Suppressor macrophage treated with lipopolysaccharide for 1 hour (primary cell): ENCODE measurements around the gene ZKSCAN5.
A peak's percentile ranks its signal among the peaks of the same experiment; 100 is the strongest.

Source experiments
- DNase-seq, 3 donors: peaks; one replicate each; pipeline ENCODE4 v3.0.0-alpha.2; 2020 to 2022

The ZKSCAN5 gene

DNA sequence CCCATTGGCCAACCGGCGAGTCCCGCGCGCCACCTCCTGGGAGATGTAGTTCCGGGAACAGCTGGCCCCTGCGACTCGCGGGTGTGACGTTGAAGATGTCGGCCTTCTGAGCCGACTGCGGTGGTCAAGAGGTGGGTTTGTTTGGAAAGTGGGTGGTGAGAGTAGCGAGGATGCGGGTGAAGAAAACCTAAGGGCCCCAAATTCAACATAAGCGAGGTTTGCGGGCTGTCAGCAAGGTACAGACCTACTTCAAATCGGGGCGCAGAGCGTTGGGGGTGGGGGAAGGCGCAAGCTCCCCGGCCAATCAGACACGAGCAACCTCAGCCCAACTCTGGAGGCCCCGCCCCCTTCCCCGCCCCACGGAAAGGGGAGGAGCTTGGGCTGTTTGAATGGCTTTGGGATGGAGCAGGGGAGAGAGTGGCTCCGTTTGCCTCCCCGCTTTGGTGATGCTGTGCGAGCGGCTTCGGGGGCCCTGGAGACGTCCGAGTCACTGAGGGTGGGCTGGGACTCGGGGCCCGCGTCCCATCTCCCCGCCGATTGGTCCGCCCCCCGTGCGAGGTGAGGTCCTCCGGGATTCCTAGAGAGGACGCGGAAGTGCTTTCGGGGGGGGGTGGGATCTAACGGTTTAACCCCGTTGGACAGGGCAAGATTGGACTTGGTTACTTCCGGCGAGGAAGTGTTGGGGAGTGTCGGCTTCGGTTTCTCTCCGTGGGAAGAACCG lies at the start of gene ZKSCAN5:
Gene ZKSCAN5, plus strand, starts transcription at position 60 of the 721 bp plus-strand sequence. CDS start 1,383 bp downstream, outside the sequence.
- DNase-seq = peak; percentile 94 to 99 (median 99)

- no peak for DNase-seq
Observed at GRCh38 chr7:99455874-99456273, 48.6 kb upstream of the ZKSCAN5 start.

DNA sequence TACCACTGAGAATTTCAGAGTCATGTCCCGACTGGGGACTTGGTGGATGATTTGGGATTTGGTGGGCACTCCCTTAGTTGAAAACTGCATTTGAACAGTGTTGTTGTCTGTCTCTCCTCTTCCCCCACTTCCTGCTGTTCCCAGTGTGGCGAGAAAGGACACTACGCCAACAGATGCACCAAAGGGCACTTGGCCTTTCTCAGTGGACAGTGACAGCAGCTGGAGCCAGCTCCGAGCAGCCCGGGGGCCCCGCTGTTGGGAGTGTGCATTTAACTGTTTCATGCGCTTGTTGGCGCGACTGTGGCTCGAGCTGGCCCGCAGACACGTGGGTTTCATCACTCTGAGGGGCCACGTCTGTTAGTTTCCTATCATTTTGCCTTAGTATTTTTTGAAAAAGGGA lies 48.2 kb upstream of the ZKSCAN5 start:
- DNase-seq = no peak

GRCh38 chr7:99457050-99457649 lies 47.3 kb upstream of the ZKSCAN5 start:
- no peak for DNase-seq

DNA sequence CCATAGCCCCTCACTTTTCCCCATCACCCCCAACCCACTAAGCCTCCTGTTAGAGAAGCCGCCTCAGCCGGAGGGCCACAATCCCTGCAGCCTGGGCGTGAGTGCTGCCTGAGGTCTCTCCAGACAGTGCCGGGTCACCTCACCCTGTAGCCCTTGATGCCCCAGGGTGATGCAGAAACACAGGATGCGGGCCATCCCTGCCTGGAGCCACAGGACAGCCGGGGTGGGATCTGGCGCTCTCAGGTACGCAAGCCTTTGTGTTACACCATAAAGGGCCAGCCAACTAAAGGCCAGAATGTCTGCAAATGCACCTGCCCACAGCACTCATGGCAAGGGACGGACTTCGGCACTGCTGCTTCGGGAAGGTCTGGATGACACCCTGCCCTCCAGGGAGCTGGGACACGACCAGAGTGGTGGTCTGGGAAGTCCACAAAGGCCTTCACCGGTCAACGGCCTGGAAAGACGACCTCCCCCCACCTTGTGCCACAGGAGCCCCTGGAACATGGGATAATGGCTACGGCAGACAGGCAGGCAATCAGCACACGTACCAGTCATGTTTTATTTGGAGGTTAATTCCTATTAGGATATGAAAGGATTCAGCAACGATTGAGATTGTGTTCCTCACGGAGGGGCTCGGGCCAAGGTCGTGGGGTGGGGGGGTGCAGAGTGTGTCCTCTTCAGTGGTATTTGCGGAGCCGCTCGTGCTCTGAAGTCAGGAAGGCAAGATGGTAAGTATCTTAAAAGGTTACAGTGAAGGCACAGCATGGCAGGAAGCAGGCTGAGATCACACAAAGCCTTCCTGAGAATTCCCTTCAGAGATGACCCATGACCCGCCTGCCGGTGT lies 46.6 kb upstream of the ZKSCAN5 start:
- DNase-seq = no peak

- peak; percentile 27 to 39 (median 34) for DNase-seq
Observed at GRCh38 chr7:99459087-99459486, 45.4 kb upstream of the ZKSCAN5 start.

- no peak for DNase-seq
Observed at GRCh38 chr7:99460651-99461050, 43.8 kb upstream of the ZKSCAN5 start.

- DNase-seq = no peak
Observed at GRCh38 chr7:99461221-99461620, 43.2 kb upstream of the ZKSCAN5 start.

GRCh38 chr7:99465421-99465768 lies 39.1 kb upstream of the ZKSCAN5 start:
- no peak for DNase-seq

DNA sequence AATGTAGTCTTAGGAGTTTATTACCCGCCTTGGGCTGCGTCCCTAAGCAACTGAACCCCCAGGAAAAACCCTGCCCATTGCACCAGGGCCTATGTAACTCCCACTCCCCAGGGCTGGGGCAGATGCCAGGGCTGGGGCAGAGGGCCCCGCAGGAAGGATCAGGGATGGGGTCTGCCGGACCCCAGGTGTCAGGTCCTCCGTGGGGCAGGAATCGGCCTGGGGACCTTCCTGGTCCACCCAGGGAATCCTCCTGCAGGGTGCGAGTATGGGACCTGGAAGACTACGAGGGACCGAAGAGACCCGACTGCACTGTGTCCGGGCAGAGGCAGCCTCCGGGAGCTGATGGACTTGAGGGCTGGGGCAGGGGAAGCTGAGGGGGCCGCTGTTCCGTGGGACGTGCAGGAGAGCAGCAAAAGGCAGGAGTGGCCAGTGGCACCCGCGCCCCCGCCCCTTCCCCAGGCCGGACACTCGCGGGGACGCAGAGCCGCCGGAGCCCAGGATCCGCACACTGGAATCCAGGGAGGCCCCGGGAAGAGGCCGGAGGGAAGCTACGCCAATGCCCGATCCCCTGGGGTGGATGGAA lies 36.0 kb upstream of the ZKSCAN5 start:
- no peak for DNase-seq

DNA sequence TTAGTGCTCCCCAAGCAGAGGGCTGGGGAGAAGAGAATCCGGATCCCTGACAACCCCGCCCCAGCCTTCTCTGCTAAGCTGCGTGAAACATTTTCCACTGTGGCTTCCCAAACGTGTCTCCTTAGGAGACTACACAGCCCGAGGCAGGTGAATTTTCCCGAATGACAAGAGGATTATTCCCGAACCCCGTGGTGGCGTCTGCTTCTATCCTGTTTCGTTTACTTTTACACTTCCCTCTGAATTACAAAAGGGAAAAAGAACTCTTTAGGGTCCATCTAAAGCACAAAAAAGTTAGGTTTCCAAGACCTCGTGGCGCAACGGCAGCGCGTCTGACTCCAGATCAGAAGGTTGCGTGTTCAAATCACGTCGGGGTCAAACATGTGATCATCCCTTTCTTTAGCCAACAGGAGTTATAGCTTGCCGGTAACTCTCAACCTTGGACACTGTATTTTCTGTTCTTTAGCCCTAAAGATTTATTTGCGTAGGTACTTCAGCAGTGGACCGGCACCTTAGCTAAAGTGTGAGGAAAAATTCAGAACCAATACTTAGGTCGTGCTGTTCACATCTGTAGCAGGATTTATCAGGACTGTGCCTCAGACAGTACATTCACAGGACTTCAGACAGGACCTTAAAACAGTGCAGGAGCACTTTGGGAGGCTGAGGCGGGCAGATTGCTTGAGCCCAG lies 34.9 kb upstream of the ZKSCAN5 start:
- DNase-seq = no peak

GRCh38 chr7:99472561-99473314 lies 31.7 kb upstream of the ZKSCAN5 start, which contains the start of gene ZNF789:
Gene ZNF789, plus strand, starts transcription at chr7:99472890. Its CDS starts 3,567 bp downstream, at chr7:99476457.
- peak; percentile 98 to 99 (median 98) for DNase-seq

DNA sequence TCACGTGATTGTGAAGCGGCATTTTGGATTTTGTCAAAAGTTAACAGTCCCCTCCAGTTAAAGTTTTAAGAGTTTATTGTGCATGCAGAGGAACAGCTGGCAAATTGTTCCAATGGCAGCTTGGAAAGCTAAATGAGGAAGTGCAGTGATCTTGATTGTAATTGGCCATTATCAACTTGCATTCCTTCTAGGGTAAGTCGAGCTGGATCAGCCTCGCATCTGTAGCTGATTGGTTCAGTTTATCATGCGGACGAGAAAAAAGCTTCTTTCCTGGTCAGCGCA lies 31.2 kb upstream of the ZKSCAN5 start:
- DNase-seq = peak; percentile 70 to 87 (median 74)

DNA sequence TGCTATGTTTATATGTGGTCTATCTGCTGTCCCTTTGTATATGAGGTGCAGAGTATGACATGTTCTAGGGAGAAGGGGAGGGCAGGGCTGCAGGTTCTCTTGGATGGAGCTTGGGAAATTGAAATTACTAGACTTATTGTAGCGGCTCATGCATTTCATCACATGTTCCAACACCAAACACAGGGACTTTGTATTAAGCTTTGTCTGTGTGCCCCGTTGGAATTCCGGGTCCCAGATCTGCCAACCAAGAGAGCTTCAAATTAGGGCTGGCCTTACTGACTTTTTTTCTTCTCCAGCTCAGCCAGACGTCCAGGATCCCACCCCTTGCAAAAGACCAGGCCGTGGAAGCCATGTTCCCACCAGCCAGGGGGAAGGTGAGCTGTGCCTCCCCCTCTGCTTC lies 28.4 kb upstream of the ZKSCAN5 start:
- no peak for DNase-seq

- peak in 2 of 3 donors; percentile 15 to 21 for DNase-seq
Observed at GRCh38 chr7:99478464-99479440, 25.7 kb upstream of the ZKSCAN5 start.

- no peak for DNase-seq
Observed at GRCh38 chr7:99485094-99485493, 19.4 kb upstream of the ZKSCAN5 start.

DNA sequence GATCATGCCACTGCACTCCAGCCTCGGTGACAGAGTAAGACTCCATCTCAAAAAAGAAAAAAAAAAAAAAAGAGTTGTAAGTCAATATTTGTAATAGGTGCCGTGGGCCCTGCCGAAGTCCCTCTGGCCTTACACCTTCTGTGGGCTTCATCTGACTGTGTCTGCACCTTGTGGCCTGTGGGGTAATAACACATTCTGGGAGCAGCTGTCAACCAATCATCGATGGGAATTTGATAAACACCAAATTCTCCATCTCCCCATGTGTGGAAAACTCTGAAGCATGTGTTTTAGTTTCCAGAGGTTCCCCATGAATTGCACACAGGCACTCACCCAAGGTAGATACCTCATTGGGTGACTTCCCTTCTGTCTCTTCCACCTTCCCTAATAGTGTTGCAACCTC lies 15.2 kb upstream of the ZKSCAN5 start:
- no peak for DNase-seq

DNA sequence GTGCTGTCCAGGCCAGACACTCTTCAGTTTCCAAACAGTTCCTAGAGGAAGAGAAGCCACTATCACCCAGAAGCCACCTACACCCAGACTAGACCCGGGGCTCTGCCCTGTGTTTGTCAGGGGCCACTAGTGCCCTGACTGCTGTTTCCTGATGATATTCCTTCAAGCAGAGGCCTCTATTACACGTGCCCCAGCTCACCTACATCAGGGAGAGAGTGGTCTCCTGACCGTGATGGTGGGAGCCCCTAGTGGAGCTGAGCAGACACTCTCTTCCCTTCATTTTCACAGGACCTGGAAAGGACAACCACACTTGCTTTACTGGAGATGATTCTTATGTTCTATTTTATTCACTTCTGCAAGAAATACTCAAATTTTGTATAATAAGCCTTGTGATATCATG lies 13.6 kb upstream of the ZKSCAN5 start:
- no peak for DNase-seq

GRCh38 chr7:99493823-99494222 lies 10.6 kb upstream of the ZKSCAN5 start:
- no peak for DNase-seq

DNA sequence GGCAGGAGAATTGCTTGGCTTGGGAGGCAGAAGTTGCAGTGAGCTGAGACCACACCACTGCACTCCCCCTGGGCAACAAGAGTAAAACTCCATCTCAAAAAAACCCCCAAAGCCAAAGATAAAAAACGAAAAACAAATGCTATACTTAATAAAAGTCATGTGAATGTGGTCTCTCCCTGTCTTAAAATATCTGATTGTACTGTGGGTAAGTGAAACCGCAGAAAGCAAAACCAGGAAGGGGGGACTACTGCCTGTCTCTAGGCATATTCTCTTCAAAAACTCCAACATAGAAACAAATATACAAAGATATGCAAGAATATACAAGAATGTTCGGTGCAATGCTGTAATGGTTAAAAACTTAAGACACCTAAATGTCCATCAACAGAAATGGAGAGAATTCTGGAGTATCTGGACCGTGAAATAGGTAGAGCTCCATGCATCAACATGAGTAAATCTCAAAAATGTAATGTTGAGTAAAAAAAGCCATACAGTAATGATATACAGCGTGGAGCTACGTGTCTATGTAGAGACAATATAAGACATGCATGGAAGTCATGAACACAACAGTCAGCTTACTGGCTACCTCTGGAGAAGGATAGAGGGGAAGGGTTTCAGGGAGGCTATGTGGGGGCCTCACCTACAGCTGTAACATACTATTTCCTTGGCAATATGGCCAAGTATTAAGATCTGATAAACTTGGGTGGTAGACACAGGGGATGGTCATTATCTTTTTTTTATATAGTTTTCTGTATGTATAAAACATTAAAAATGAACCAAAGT lies 6.5 kb upstream of the ZKSCAN5 start:
- no peak for DNase-seq
